GM10266 (cell line): ENCODE results near the gene FAIM.

Experiments
- DNase-seq: peaks from one replicate; pipeline ENCODE4 v3.0.0; 2012; ENCODE audit errors: extremely low spot score
- TF ChIP-seq, protein P1 (sequence below): IDR thresholded peaks from 2 replicates; pipeline ENCODE4 v1.5.1; 2012; ENCODE audit warnings: mild to moderate bottlenecking, low read depth; ENCODE audit not compliant: control insufficient read depth, insufficient read depth; ENCODE audit errors: missing control alignments

FAIM gene

DNA sequence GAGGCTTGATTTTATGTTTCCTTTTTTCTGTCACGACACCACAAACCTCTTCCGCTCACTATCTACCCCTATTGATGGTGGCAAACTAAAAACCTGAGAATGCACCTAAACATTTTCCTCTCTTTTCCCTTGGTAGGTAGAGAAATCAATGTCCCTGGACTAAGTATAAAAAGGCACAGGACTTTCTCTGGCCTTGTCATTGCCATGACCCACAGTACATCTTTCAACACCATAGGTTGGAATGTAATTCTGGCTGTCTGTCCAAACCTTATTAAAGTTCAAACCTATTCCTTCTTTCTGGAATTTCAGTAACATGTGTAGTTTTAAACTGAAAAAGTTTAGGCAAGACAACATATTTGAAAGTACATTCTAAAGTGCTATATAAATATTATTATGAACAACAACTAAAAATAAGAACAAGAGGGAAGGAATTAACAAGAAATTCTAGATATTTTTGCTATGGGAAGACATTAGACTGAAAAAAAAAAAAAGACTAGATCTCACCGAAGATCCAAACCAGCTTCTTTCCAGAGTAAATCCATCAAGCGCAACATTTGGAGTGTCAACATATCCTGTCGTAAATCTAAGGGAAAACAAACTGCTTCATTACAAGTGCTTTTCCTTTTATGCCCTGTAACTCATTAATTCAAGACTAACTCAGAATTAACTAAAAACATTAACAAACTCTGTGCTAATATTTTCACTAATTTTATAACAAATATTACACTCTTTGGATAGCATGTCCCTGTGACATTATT lies 73.1 kb downstream of the FAIM start:
- no peak for DNase-seq
- TF ChIP-seq, protein P1, sequence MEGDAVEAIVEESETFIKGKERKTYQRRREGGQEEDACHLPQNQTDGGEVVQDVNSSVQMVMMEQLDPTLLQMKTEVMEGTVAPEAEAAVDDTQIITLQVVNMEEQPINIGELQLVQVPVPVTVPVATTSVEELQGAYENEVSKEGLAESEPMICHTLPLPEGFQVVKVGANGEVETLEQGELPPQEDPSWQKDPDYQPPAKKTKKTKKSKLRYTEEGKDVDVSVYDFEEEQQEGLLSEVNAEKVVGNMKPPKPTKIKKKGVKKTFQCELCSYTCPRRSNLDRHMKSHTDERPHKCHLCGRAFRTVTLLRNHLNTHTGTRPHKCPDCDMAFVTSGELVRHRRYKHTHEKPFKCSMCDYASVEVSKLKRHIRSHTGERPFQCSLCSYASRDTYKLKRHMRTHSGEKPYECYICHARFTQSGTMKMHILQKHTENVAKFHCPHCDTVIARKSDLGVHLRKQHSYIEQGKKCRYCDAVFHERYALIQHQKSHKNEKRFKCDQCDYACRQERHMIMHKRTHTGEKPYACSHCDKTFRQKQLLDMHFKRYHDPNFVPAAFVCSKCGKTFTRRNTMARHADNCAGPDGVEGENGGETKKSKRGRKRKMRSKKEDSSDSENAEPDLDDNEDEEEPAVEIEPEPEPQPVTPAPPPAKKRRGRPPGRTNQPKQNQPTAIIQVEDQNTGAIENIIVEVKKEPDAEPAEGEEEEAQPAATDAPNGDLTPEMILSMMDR = no peak

DNA sequence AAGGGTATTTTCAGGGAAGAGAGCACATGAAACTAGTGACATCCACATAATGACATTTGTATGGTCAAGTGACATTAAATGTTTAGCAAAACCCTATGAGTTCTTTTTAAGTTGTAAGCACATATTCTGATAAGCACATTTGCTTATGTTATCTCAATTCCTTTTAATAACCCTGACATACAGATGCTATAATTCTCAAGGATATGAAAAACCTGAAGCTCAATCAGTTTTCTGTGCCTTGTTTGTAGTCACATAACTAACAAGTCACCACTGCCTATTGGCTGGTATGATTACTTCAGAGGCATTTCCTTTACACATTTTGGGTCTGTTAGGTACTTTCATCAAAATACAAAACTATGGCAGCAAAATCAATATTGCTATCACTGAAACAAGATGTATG lies 74.1 kb downstream of the FAIM start:
- DNase-seq = no peak
- TF ChIP-seq, protein P1 = no peak
